Rectal smooth muscle tissue (tissue), 1 donor: ENCODE results near the gene KCND1.

Experiments used
- H3K27ac ChIP-seq: one replicate; pipeline ENCODE4 v1.7.0; 2013; ENCODE audit warnings: low read depth, low read length, inconsistent platforms
- H3K27me3 ChIP-seq: one replicate; pipeline ENCODE4 v1.7.0; 2013; ENCODE audit warnings: low read length; ENCODE audit not compliant: control insufficient read depth, insufficient read depth
- H3K36me3 ChIP-seq: one replicate; pipeline ENCODE4 v1.7.0; 2013; ENCODE audit warnings: low read length; ENCODE audit not compliant: control insufficient read depth, insufficient read depth
- H3K4me1 ChIP-seq: one replicate; pipeline ENCODE4 v1.7.0; 2013; ENCODE audit warnings: low read length; ENCODE audit not compliant: control insufficient read depth, insufficient read depth
- H3K4me3 ChIP-seq: one replicate; pipeline ENCODE4 v1.7.0; 2013; ENCODE audit warnings: low read length
- H3K9ac ChIP-seq: one replicate; pipeline ENCODE4 v1.7.0; 2013; ENCODE audit warnings: low read length

The KCND1 gene

DNA sequence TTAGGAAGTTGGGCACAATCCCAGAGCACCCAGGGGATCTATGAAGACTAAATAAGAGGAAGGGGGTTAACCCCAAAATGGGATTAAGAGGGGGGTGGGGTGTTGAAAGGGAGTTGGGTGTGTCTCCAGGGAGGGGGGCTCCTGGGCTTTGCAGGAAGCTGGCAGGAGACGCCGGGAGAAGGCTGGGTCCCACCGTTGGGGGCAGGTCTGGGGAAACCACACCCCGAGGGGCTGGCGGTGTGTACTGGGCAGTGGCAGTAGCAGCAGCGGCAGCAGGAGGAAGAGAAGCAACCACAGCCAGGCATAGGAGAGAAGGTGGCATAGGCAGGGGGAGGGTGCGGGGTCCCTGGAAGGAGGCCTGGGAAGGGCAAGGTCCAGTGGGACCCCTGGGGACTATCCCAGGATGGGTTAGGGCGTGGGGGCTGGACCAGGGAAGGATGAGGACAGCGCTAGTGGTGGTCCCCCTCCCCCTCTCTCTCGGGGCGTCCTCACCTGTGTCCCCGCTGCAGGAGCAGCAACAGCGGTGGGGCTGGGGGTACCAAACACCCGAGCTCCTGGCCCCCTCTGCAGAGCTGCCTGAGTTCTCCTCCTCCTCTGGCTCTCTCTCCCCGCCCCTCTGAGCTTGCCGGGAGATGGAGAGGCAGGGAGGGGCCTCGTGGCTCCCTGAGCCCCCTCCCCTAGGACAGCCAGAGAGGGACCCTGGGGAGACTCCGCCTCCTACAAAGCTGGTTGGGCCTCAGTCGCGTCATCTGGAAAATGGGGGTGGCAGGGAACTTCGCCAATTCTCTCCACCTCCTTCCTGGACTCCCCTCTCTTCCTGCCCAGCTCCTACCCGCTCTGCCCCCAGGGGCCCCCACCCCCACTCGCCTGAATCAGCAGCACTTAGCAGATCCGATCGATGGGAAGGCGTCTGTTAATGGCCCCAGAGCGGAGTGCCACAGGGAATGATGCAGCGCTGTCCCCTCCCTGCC lies at the start of gene KCND1:
Gene KCND1 (minus strand): TSS at position 596 of the 971 bp plus-strand sequence. CDS start 1,573 bp downstream, outside the sequence.
- Histone ChIP-seq H3K9ac (no peak within 1 kb of the TSS), H3K36me3 (peaks cover 6% of the 10 kb centered on the region), H3K4me3 (peak within 1 kb of the TSS; percentile 29), H3K27me3 (peaks cover 2% of the 10 kb centered on the region), H3K27ac (peak within 1 kb of the TSS; percentile 34), H3K4me1 (no peaks in the 10 kb centered on the region)

DNA sequence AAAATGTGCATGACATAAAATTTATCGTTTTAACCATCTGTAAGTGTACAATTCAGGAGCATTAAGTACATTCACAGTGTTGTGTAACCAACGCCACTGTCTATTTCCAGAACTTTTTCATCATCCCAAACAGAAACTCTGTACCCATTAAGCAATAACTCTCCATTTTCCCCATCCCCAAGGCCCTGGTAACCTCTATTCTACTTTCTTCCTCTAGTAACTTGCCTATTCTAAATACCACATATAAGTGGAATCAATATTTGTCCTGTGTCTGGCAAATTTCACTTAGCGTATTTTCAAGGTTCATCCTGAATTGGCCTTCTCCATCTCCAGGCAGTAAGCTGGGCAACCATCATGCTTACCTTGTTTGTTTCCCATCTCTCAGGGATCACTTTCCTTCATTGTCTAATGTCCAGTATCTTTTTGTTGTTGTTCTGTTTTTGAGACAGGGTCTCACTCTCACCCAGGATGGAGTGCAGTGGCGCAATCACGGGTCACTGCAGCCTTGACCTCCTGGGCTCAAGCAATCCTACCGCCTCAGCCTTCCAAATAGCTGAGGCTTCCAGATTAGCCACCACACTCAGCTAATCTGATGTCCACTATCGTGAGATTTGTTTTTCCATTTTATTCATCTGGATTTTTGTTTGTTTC lies 48.1 kb upstream of the KCND1 start:
- H3K27me3 ChIP-seq: no peaks in the 10 kb centered on the region
- H3K4me3 ChIP-seq: no peak overlapping the region
- H3K36me3 ChIP-seq: no peaks in the 10 kb centered on the region
- no peak overlapping the region for H3K9ac ChIP-seq
- H3K4me1 ChIP-seq: no peaks in the 10 kb centered on the region
- H3K27ac ChIP-seq: no peak overlapping the region

DNA sequence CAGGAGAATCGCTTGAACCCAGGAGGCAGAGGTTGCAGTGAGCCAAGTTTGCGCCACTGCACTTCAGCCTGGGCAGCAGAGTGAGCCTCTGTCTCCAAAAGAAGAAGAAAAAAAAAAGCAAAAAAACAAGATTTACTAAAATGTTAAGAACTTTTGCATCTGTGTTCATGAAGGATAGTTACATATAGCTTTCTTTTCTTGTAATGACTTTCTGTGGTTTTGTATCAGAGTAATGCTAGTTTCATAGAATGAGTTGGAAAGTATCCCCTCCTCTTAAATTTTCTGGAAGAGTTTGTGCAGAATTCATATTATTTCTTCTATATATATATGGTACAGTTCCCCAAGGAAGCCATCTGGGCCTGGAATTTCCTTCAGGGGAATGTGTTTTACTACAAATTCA lies 47.4 kb upstream of the KCND1 start:
- H3K9ac ChIP-seq: no peak overlapping the region
- no peak overlapping the region for H3K27ac ChIP-seq
- H3K27me3 ChIP-seq: no peaks in the 10 kb centered on the region
- no peaks in the 10 kb centered on the region for H3K4me1 ChIP-seq
- no peaks in the 10 kb centered on the region for H3K36me3 ChIP-seq
- H3K4me3 ChIP-seq: no peak overlapping the region

DNA sequence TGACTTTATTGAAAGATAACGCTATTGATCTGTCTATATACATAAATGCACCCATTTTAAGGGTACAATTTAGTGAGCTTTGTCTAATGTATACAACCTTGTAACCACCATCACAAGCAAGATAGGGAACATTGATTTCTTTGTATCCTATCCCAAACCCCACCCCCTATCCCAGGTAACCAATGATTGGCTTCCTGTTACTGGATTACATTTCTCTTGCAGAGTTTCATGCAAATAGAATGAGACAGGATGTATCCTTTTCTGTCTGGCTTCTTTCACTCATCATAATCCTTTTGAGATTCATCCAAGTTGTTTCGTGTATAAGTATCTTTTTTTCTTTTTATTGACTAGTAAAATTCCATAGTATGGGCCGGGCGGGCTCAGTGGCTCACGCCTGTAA lies 32.1 kb upstream of the KCND1 start:
- Histone ChIP-seq H3K27ac (no peak overlapping the region), H3K9ac (no peak overlapping the region), H3K4me3 (no peak overlapping the region)

DNA sequence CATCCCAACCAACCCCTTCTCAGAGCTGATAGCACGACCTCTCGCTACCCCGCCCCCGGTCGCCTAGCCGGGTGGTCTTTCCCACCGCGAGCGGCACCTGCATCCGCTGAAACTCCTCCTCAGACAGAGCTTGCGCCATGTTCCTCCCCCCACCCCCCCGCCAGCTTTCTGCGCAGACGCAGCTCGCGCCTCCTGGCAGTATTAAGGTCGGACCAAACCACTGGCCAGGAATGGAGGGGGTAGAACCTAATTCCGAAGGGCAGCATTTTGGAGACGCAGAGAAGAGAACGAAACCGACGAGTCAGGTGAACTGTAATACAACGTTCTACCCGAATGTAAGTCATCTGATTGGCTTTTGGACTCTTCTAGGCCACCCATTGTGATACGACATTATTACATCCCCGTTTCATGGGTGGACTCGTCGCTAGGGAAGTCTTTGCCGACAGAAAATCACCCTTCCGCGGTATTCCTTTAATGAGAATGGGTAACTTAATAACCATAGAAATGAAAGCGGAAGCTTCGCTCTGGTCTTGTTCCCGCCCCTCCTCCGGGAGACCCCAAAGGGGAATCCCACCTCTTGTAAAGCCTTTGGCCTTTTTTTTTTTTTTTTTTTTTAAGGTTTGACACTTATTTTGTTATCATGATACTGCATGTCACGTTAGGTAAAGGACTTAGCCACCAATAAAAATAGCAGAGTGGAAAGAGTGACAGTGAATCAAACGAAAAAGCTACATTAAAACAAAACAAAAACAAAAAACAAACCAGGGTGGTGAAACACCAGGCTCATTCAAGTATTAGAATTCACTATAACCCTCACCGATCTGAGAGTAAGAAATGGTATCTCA lies 30.7 kb upstream of the KCND1 start, which contains the start of gene GRIPAP1:
Gene GRIPAP1 (minus strand): TSS at position 174 of the 845 bp plus-strand sequence. CDS start 35 bp downstream, at position 139.
- peaks cover 3% of the 10 kb centered on the region for H3K36me3 ChIP-seq
- peak within 1 kb of the TSS; percentile 59 for H3K9ac ChIP-seq
- H3K27me3 ChIP-seq: no peaks in the 10 kb centered on the region
- peak within 1 kb of the TSS; percentile 92 for H3K27ac ChIP-seq
- no peaks in the 10 kb centered on the region for H3K4me1 ChIP-seq
- peak within 1 kb of the TSS; percentile 80 for H3K4me3 ChIP-seq

More for the DNA sequence above, 32.1 kb upstream of the KCND1 start:
- no peaks in the 10 kb centered on the region for H3K4me1 ChIP-seq
- H3K36me3 ChIP-seq: no peaks in the 10 kb centered on the region
- H3K27me3 ChIP-seq: no peaks in the 10 kb centered on the region

DNA sequence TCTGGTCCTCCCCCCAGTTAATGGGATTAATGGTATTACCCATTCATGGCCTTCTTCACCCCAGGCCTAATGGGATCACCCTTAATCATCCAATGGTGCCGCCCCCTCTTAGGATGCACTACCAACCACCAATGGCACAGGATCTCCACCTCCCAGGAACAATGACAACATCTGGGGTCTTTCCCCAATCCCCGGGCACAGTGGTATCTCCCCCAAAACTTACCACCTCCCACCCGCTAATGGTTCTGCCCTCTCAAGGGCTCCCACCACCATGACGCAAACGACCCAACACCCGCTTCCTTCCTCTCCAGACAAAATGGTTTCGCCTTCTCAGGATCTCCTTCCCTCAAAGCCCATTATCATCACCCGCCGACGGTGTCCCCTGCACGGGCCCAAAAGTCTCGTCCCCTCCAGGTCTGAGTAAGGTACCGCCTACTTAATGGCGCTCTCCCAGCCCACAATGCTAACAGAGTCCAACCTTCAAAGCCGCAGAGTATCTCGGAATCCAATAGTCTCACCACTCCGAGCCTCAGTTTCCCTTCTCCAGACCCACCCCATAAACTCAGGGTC lies 30.0 kb upstream of the KCND1 start:
- Histone ChIP-seq H3K27me3 (no peaks in the 10 kb centered on the region), H3K9ac (peak overlapping the region; percentile 52), H3K27ac (peak overlapping the region; percentile 16), H3K4me3 (peak overlapping the region; percentile 80), H3K36me3 (peaks cover 5% of the 10 kb centered on the region), H3K4me1 (no peaks in the 10 kb centered on the region)

DNA sequence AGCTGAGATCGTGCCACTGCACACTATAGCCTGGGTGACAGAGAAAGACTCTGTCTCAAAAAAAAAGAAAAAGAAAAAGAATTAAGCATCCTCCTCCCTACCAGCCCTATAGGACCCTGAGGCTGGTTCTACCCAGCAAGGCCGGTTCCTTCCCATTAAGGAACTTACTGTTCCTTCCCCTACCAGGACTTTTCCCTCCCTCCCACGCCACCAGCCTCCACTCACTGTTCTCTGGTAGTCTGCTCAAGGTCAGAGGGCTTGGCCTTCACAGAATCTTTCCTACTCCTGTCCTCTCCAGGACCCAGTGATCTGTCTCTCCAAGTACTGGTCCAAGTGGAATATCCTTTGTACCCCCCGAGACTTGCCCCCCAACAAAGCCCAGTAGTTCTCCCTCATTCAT lies 29.0 kb upstream of the KCND1 start:
- Histone ChIP-seq H3K4me1 (no peaks in the 10 kb centered on the region), H3K27ac (no peak overlapping the region), H3K4me3 (peak overlapping the region; percentile 80), H3K27me3 (no peaks in the 10 kb centered on the region), H3K9ac (no peak overlapping the region), H3K36me3 (peaks cover 5% of the 10 kb centered on the region)

DNA sequence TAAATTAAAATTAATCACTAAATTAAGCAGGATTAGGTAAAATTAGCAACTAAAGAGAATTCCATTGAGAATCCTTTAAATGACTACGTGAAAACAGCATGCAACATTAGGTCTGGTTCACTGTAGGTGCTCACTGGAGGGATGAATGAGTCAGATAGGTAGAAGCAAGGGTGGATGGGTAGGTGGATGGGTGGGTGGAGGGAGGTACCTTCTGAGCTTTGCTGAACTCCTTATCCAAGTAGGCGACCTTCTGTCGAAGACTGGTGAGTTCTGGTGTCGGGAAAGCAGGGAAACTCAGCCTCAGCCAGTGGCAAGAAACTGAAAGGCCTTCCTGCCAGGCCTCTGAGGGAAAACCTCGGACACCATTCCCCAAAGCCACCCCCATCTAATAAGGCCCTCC lies 27.4 kb upstream of the KCND1 start:
- peaks cover 5% of the 10 kb centered on the region for H3K36me3 ChIP-seq

DNA sequence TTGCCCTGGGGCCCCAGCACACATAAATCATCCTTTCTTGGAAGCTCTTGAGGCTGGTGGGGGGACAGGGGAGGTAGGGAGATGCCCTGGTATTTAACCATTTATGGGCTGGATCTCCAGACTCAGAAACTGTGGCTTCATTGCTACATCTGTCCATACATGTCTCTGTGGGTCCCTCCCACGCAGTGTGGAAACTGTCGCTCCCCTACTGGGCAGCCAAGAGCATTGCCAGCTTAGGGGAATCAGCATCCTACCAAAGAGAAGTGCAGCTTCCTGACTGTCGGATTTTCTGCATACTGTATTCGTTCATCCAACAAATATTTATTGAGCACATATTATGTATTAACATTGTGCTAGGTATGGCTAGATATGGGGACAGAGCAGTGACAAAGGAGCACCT lies 26.7 kb upstream of the KCND1 start:
- Histone ChIP-seq H3K27me3 (no peaks in the 10 kb centered on the region), H3K9ac (no peak overlapping the region), H3K27ac (no peak overlapping the region)

More for the DNA sequence above, 27.4 kb upstream of the KCND1 start:
- H3K4me3 ChIP-seq: no peak overlapping the region
- no peaks in the 10 kb centered on the region for H3K4me1 ChIP-seq
- no peak overlapping the region for H3K27ac ChIP-seq
- H3K9ac ChIP-seq: no peak overlapping the region
- no peaks in the 10 kb centered on the region for H3K27me3 ChIP-seq

DNA sequence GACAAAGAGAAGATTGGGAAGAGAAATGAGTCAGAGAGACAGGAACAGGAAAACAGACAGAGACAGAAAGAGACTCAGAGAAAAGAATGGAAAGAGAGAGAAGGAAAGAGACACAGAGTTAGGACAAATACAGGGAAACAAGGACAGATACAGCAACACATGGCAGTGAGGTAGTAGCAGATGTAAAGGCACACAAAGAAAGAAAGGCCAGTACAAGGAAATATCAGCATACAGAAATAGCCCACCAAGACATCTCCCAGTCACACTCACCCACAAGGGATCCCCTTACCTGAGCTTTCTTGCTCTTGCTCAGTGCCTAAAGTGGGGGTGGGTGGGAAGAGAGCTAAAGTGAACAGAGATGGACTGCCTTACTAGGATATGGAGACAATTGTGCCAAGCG lies 26.2 kb upstream of the KCND1 start:
- Histone ChIP-seq H3K27ac (no peak overlapping the region), H3K9ac (no peak overlapping the region), H3K36me3 (peaks cover 5% of the 10 kb centered on the region), H3K4me1 (no peaks in the 10 kb centered on the region), H3K27me3 (no peaks in the 10 kb centered on the region), H3K4me3 (no peak overlapping the region)

More for the DNA sequence above, 26.7 kb upstream of the KCND1 start:
- H3K4me1 ChIP-seq: no peaks in the 10 kb centered on the region
- no peak overlapping the region for H3K4me3 ChIP-seq
- H3K36me3 ChIP-seq: peaks cover 5% of the 10 kb centered on the region

DNA sequence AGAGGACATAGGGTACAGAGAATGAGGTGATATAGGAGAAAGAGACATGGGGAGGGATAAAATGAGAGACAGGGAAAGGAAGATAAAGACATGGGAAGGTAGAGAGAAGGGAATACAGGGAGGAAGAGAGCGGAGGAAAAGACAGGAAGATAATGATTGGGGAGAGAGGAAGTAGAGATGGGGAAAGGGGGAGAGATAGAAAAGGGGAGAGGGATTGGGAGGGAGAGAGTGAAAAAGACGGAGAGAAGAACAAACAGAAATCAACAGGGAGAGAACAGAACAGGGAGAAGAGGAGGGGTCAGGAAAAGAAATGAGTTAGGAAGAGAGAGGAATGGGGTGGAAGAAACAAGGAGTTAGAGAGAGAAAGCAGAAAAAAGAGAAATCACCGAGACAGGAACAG lies 25.8 kb upstream of the KCND1 start:
- H3K4me3 ChIP-seq: no peak overlapping the region
- peaks cover 5% of the 10 kb centered on the region for H3K36me3 ChIP-seq

More for the DNA sequence above, 25.8 kb upstream of the KCND1 start:
- H3K9ac ChIP-seq: no peak overlapping the region
- H3K27ac ChIP-seq: no peak overlapping the region
- H3K27me3 ChIP-seq: no peaks in the 10 kb centered on the region
- no peaks in the 10 kb centered on the region for H3K4me1 ChIP-seq
